Thyroid gland (tissue), 4 donors: ENCODE results near the gene ARHGEF4.

Source experiments
- CTCF ChIP-seq, 6 experiments: fragments of 200-600 bp in 3 of 6; fragments of 450-650 bp in 3 of 6; sonication (generic) in 3 of 6; IDR thresholded peaks; one replicate each; pipeline ENCODE4 v1.5.1; 2016 to 2019; ENCODE audit warnings: antibody characterized with exemption in 6 of 6, mild to moderate bottlenecking in 2 of 6, inconsistent platforms in 1 of 6, moderate library complexity in 1 of 6
- POLR2A ChIP-seq, 2 donors: fragments of 450-650 bp; IDR thresholded peaks; one replicate each; pipeline ENCODE4 v1.6.1; 2017; ENCODE audit warnings: antibody characterized with exemption in 2 of 2, mild to moderate bottlenecking in 2 of 2, moderate library complexity in 1 of 2

DNA sequence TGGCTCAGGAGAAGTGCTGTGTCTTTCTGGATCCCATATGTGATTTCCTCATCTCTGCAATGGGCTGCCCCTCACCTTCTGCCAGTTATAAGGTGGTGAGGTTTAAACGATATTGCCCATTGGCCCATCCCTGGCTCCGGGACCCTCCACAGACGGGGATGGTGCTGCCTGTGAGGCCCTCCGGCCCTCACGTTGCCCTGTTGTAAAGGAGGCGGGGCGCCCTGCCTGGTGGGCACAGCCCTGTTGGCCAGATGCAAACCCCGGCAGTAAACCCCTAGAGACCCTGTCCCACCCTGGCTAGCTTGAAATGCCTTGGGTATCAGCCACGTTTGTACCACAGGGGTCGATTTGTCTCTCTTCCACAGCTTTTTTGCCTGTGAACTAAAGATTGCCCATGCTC lies 7.4 kb downstream of the ARHGEF4 start:
- no peak for TF ChIP-seq CTCF (IDR thresholded peaks at IDR 0.05)
- TF ChIP-seq POLR2A (IDR thresholded peaks at IDR 0.05) = no peak
